ENCODE results near the gene TIAM2.

Gene TIAM2

GRCh38 chr6:155122199-155122950, 127.3 kb downstream of the TIAM2 start:
- H3F3A ChIP-seq (ENCODE audit: insufficient read depth, low read length), result no peaks in the 10 kb centered on the region
- no peaks in the 10 kb centered on the region for H3K27me3 ChIP-seq (ENCODE audit: insufficient read depth, low read length)
- no peak overlapping the region for H3K27ac ChIP-seq (ENCODE audit: low read depth, low read length, poor library complexity, severe bottlenecking)
- no peak overlapping the region for H3K4me2 ChIP-seq (ENCODE audit: low read length)
- H3K9me3 ChIP-seq (ENCODE audit: low read length), result no peaks in the 10 kb centered on the region
- no peaks in the 10 kb centered on the region for H4K20me1 ChIP-seq (ENCODE audit: insufficient read depth, low read length)
- no peaks in the 10 kb centered on the region for H3K79me2 ChIP-seq (ENCODE audit: insufficient read depth, low read length)
- TF ChIP-seq, protein P1, sequence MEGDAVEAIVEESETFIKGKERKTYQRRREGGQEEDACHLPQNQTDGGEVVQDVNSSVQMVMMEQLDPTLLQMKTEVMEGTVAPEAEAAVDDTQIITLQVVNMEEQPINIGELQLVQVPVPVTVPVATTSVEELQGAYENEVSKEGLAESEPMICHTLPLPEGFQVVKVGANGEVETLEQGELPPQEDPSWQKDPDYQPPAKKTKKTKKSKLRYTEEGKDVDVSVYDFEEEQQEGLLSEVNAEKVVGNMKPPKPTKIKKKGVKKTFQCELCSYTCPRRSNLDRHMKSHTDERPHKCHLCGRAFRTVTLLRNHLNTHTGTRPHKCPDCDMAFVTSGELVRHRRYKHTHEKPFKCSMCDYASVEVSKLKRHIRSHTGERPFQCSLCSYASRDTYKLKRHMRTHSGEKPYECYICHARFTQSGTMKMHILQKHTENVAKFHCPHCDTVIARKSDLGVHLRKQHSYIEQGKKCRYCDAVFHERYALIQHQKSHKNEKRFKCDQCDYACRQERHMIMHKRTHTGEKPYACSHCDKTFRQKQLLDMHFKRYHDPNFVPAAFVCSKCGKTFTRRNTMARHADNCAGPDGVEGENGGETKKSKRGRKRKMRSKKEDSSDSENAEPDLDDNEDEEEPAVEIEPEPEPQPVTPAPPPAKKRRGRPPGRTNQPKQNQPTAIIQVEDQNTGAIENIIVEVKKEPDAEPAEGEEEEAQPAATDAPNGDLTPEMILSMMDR (IDR thresholded peaks at IDR 0.05; ENCODE audit: low read length), result no peak
- no peak for TF ChIP-seq EZH2 (IDR thresholded peaks at IDR 0.05; ENCODE audit: borderline replicate concordance, low read length)
- no peaks in the 10 kb centered on the region for H3K9me2 ChIP-seq (ENCODE audit: low read depth, low read length)
- no peak overlapping the region for H2AFZ ChIP-seq (ENCODE audit: low read length)
- no peaks in the 10 kb centered on the region for H3K36me3 ChIP-seq (ENCODE audit: insufficient read depth, low read length)
- no peak overlapping the region for H3K4me3 ChIP-seq (ENCODE audit: low read depth, low read length, poor library complexity, severe bottlenecking)
- no peak overlapping the region for H3K9ac ChIP-seq (ENCODE audit: low read length)
- no peaks in the 10 kb centered on the region for H3K4me1 ChIP-seq (ENCODE audit: insufficient read depth, low read length, severe bottlenecking)

DNA sequence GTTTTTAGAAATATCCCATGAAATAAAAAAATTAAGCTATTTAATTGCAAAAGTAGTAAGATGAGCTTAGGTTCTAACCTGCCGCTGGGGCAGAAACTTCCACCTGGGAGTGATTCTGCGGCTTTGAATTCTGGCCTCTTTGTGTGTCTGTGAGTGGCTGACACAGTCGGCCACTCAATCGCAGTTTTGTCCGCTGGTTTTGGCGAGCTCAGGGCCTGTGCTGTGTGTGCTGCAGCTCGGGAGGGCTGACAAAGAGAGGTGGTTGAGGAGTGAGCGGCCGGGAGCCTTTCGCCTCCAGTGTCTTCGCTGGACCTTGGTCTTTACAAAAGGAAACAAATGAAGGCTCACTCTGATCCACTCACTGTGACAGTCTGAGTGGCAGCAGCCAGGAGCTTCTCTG, 128.4 kb downstream of the TIAM2 start:
- H4K20me1 ChIP-seq (ENCODE audit: insufficient read depth, low read length), result no peaks in the 10 kb centered on the region
- no peak overlapping the region for H3K9ac ChIP-seq (ENCODE audit: low read length)
- H3K27me3 ChIP-seq (ENCODE audit: insufficient read depth, low read length), result no peaks in the 10 kb centered on the region
- no peaks in the 10 kb centered on the region for H3K4me1 ChIP-seq (ENCODE audit: insufficient read depth, low read length, severe bottlenecking)
- no peaks in the 10 kb centered on the region for H3K9me3 ChIP-seq (ENCODE audit: low read length)
- H3K9me2 ChIP-seq (ENCODE audit: low read depth, low read length), result no peaks in the 10 kb centered on the region
- no peak overlapping the region for H3K27ac ChIP-seq (ENCODE audit: low read depth, low read length, poor library complexity, severe bottlenecking)
- no peak overlapping the region for H2AFZ ChIP-seq (ENCODE audit: low read length)
- H3K79me2 ChIP-seq (ENCODE audit: insufficient read depth, low read length), result no peaks in the 10 kb centered on the region
- H3K4me2 ChIP-seq (ENCODE audit: low read length), result no peak overlapping the region
- TF ChIP-seq, protein P1 (IDR thresholded peaks at IDR 0.05; ENCODE audit: low read length), result no peak
- no peak for TF ChIP-seq EZH2 (IDR thresholded peaks at IDR 0.05; ENCODE audit: borderline replicate concordance, low read length)
- H3K36me3 ChIP-seq (ENCODE audit: insufficient read depth, low read length), result no peaks in the 10 kb centered on the region
- H3F3A ChIP-seq (ENCODE audit: insufficient read depth, low read length), result no peaks in the 10 kb centered on the region
- H3K4me3 ChIP-seq (ENCODE audit: low read depth, low read length, poor library complexity, severe bottlenecking), result no peak overlapping the region

- Histone ChIP-seq H3K4me3 (ENCODE audit: low read depth, low read length, poor library complexity, severe bottlenecking) (no peak overlapping the region), H3K4me1 (ENCODE audit: insufficient read depth, low read length, severe bottlenecking) (no peaks in the 10 kb centered on the region), H3F3A (ENCODE audit: insufficient read depth, low read length) (no peaks in the 10 kb centered on the region), H4K20me1 (ENCODE audit: insufficient read depth, low read length) (no peaks in the 10 kb centered on the region), H2AFZ (ENCODE audit: low read length) (no peak overlapping the region), H3K27me3 (ENCODE audit: insufficient read depth, low read length) (0 out of 2 replicates have a peak, but pooled peaks cover 3% of the 10 kb centered on the region), H3K36me3 (ENCODE audit: insufficient read depth, low read length) (no peaks in the 10 kb centered on the region), H3K9ac (ENCODE audit: low read length) (no peak overlapping the region), H3K9me2 (ENCODE audit: low read depth, low read length) (no peaks in the 10 kb centered on the region), H3K79me2 (ENCODE audit: insufficient read depth, low read length) (no peaks in the 10 kb centered on the region), H3K9me3 (ENCODE audit: low read length) (no peaks in the 10 kb centered on the region), H3K4me2 (ENCODE audit: low read length) (no peak overlapping the region), H3K27ac (ENCODE audit: low read depth, low read length, poor library complexity, severe bottlenecking) (no peak overlapping the region)
- TF ChIP-seq, protein P1 (IDR thresholded peaks at IDR 0.05; ENCODE audit: low read length), result no peak
- no peak for TF ChIP-seq EZH2 (IDR thresholded peaks at IDR 0.05; ENCODE audit: borderline replicate concordance, low read length)
These were observed 130.8 kb downstream of the TIAM2 start for GRCh38 chr6:155125906-155126305.

Data from OCI-LY1 (cell line).